ENCODE data around the gene GRIK1.

GRIK1 gene

GRCh38 chr21:29650523-29651022 is 289.2 kb downstream of the GRIK1 start:
- TF ChIP-seq CTCF (IDR thresholded peaks at IDR 0.05; ENCODE audit: low read depth, low read length), result no peak

GRCh38 chr21:29649406-29649814 is 290.4 kb downstream of the GRIK1 start:
- H3K4me3 ChIP-seq (ENCODE audit: low read depth, low read length), result no peak overlapping the region
- no peak for TF ChIP-seq CTCF (IDR thresholded peaks at IDR 0.05; ENCODE audit: low read depth, low read length)

More at GRCh38 chr21:29650523-29651022, 289.2 kb downstream of the GRIK1 start:
- no peak overlapping the region for H3K4me3 ChIP-seq (ENCODE audit: low read depth, low read length)

GRCh38 chr21:29648710-29649240 is 291.0 kb downstream of the GRIK1 start:
- TF ChIP-seq CTCF (IDR thresholded peaks at IDR 0.05; ENCODE audit: low read depth, low read length), result no peak
- no peak overlapping the region for H3K4me3 ChIP-seq (ENCODE audit: low read depth, low read length)

- TF ChIP-seq CTCF (IDR thresholded peaks at IDR 0.05; ENCODE audit: low read depth, low read length), result no peak
- no peak overlapping the region for H3K4me3 ChIP-seq (ENCODE audit: low read depth, low read length)
Measured at GRCh38 chr21:29647353-29647781, 292.4 kb downstream of the GRIK1 start.

- no peak for TF ChIP-seq CTCF (IDR thresholded peaks at IDR 0.05; ENCODE audit: low read depth, low read length)
- H3K4me3 ChIP-seq (ENCODE audit: low read depth, low read length), result no peak overlapping the region
Measured at GRCh38 chr21:29645666-29646553, 293.9 kb downstream of the GRIK1 start.

- no peak for TF ChIP-seq CTCF (IDR thresholded peaks at IDR 0.05; ENCODE audit: low read depth, low read length)
- H3K4me3 ChIP-seq (ENCODE audit: low read depth, low read length), result no peak overlapping the region
Measured at GRCh38 chr21:29643289-29643688, 296.5 kb downstream of the GRIK1 start.

All from WI38 (cell line).